IMR-90 (cell line): ENCODE measurements around the gene UMODL1. TPM values are rescaled to one million over a fixed set of nuclear protein-coding genes. Genes with fewer than 3 reads are reported as not detected.

Experiments used
- ATAC-seq: fragments of 200-7000 bp; cut with Tn5 transposase; 2 replicates; pipeline ENCODE4 v1.9.1; 2020; ENCODE audit warnings: low read depth, mild to moderate bottlenecking, moderate library complexity
- BruUV-seq: library from RNA; stranded (reverse); fragments of 400-500 nt; replicated peaks from 2 replicates; lab custom pipeline; 2021; lab: Mats Ljungman, UMichigan
- CTCF ChIA-PET: fragments of 300-600 bp; formaldehyde crosslinking; extraction: SDS; loops from one replicate; lab custom pipeline; 2021; ENCODE audit warnings: antibody characterized with exemption; lab: Yijun Ruan, JAX
- POLR2A ChIA-PET: fragments of 300-600 bp; sonication (Branson Sonifier 250); formaldehyde crosslinking; loops from one replicate; lab custom pipeline; 2022; ENCODE audit warnings: antibody characterized with exemption; ENCODE audit not compliant: unreplicated experiment; lab: Charles Lee
- DNase-seq: peaks from one replicate; pipeline ENCODE4 v3.0.0; 2013
- H2AFZ ChIP-seq: replicated peaks from 2 replicates; pipeline ENCODE3; 2013; ENCODE audit warnings: low read length, mild to moderate bottlenecking; ENCODE audit not compliant: poor library complexity
- H2AK5ac ChIP-seq: 2 replicates; pipeline ENCODE4 v1.6.1; 2013; ENCODE audit warnings: low read depth, low read length, inconsistent platforms
- H2AK9ac ChIP-seq: replicated peaks from 2 replicates; pipeline ENCODE3; 2013; ENCODE audit warnings: mild to moderate bottlenecking, low read depth, low read length, moderate library complexity; ENCODE audit not compliant: poor library complexity
- H2BK120ac ChIP-seq: 2 replicates; pipeline ENCODE4 v1.6.1; 2013; ENCODE audit warnings: low read depth, low read length, inconsistent platforms
- H2BK15ac ChIP-seq: 3 replicates; pipeline ENCODE4 v1.6.1; 2013; ENCODE audit warnings: low read depth, low read length, inconsistent platforms
- H2BK20ac ChIP-seq: 2 replicates; pipeline ENCODE4 v1.6.1; 2013; ENCODE audit warnings: low read depth, mild to moderate bottlenecking, inconsistent platforms, low read length, moderate library complexity
- H2BK5ac ChIP-seq: 2 replicates; pipeline ENCODE4 v1.6.1; 2013; ENCODE audit warnings: mild to moderate bottlenecking, low read depth, low read length, inconsistent platforms; ENCODE audit not compliant: poor library complexity, severe bottlenecking
- H3K14ac ChIP-seq: replicated peaks from 2 replicates; pipeline ENCODE4 v1.6.1; 2013; ENCODE audit warnings: low read depth, low read length, inconsistent platforms
- H3K18ac ChIP-seq: 2 replicates; pipeline ENCODE4 v1.6.1; 2013; ENCODE audit warnings: low read depth, low read length, control low read depth
- H3K23ac ChIP-seq: 2 replicates; pipeline ENCODE4 v1.6.1; 2013; ENCODE audit warnings: low read depth, low read length, inconsistent platforms
- H3K27ac ChIP-seq: 2 replicates; pipeline ENCODE4 v1.5.1; 2013; ENCODE audit warnings: mild to moderate bottlenecking, control low read depth, low read length; ENCODE audit not compliant: insufficient read depth
- H3K27me3 ChIP-seq: 2 replicates; pipeline ENCODE4 v1.6.1; 2013; ENCODE audit warnings: low read length; ENCODE audit not compliant: control insufficient read depth, insufficient read depth
- H3K36me3 ChIP-seq: 2 replicates; pipeline ENCODE4 v1.6.1; 2013; ENCODE audit warnings: low read length, mixed read lengths; ENCODE audit not compliant: control insufficient read depth, insufficient read depth
- H3K4ac ChIP-seq: 2 replicates; pipeline ENCODE4 v1.6.1; 2013; ENCODE audit warnings: low read depth, low read length, inconsistent platforms
- H3K4me1 ChIP-seq: 2 replicates; pipeline ENCODE4 v1.6.1; 2013; ENCODE audit warnings: low read length, mixed read lengths; ENCODE audit not compliant: control insufficient read depth, insufficient read depth
- H3K4me2 ChIP-seq: 2 replicates; pipeline ENCODE4 v1.6.1; 2013; ENCODE audit warnings: low read depth, mild to moderate bottlenecking, control low read depth, low read length, moderate library complexity
- H3K4me3 ChIP-seq: 2 replicates; pipeline ENCODE4 v1.5.1; 2013; ENCODE audit warnings: low read depth, mild to moderate bottlenecking, control low read depth, low read length, moderate library complexity; ENCODE audit not compliant: insufficient read depth
- H3K56ac ChIP-seq: 2 replicates; pipeline ENCODE4 v1.6.1; 2013; ENCODE audit warnings: low read length, inconsistent platforms; ENCODE audit not compliant: insufficient read depth; ENCODE audit errors: extremely low read depth
- H3K79me1 ChIP-seq, 2 experiments: 2 replicates each; pipeline ENCODE4 v1.6.1; 2013; ENCODE audit warnings: low read length in 2 of 2, inconsistent platforms in 1 of 2, low read depth in 1 of 2
- H3K9ac ChIP-seq: 2 replicates; pipeline ENCODE4 v1.6.1; 2013; ENCODE audit warnings: low read depth, low read length, control low read depth
- H3K9me1 ChIP-seq: 2 replicates; pipeline ENCODE4 v1.6.1; 2013; ENCODE audit warnings: low read length, inconsistent platforms; ENCODE audit not compliant: insufficient read depth
- H3K9me3 ChIP-seq: 2 replicates; pipeline ENCODE4 v1.6.1; 2013; ENCODE audit warnings: low read length; ENCODE audit not compliant: control insufficient read depth, insufficient read depth
- H4K20me1 ChIP-seq: 2 replicates; pipeline ENCODE4 v1.6.1; 2013; ENCODE audit warnings: low read length, inconsistent platforms; ENCODE audit not compliant: insufficient read depth
- H4K5ac ChIP-seq: 2 replicates; pipeline ENCODE4 v1.6.1; 2013; ENCODE audit warnings: mild to moderate bottlenecking, low read depth, low read length, control low read depth
- H4K8ac ChIP-seq, 2 experiments: 2 replicates each; pipeline ENCODE4 v1.6.1; 2013; ENCODE audit warnings: low read depth in 2 of 2, low read length in 2 of 2, control low read depth in 1 of 2, inconsistent platforms in 1 of 2
- H4K91ac ChIP-seq: 2 replicates; pipeline ENCODE4 v1.6.1; 2013; ENCODE audit warnings: low read depth, low read length, inconsistent platforms; ENCODE audit not compliant: insufficient read depth
- MXI1 ChIP-seq: IDR thresholded peaks from 2 replicates; pipeline ENCODE4 v1.6.1; 2012; ENCODE audit warnings: low read depth, mild to moderate bottlenecking, low read length, moderate library complexity, borderline replicate concordance
- SMC3 ChIP-seq: fragments of 150-350 bp; IDR thresholded peaks from 2 replicates; pipeline ENCODE4 v1.6.1; 2016; ENCODE audit warnings: low read depth, mild to moderate bottlenecking, antibody characterized with exemption, low read length, moderate library complexity
- USF2 ChIP-seq: fragments of 150-350 bp; IDR thresholded peaks from 2 replicates; pipeline ENCODE4 v1.6.1; 2017; ENCODE audit warnings: mild to moderate bottlenecking, antibody characterized with exemption, low read length, low read depth
- WGBS, 2 experiments: methylation state at CpG; one replicate each; pipeline versions ENCODE4 v1.1.5 to v1.1.7; 2013; ENCODE audit warnings: missing lambda C conversion rate in 2 of 2; ENCODE audit not compliant: insufficient read length in 1 of 2; ENCODE audit errors: extremely low coverage in 2 of 2; 5-methylcytosine and 5-hydroxymethylcytosine counted together
- dilution Hi-C: fragments of 300-500 bp; cut with HindIII; formaldehyde crosslinking; loops from one replicate; pipeline ENCODE4 v1.14.3; 2018; ENCODE audit warnings: low sequenced_read_pairs; ENCODE audit not compliant: unreplicated experiment
- in situ Hi-C: fragments of 300-500 bp; cut with MboI; formaldehyde crosslinking; loops from 3 replicates; pipeline ENCODE4 v1.14.3; 2019; ENCODE audit warnings: low sequenced_read_pairs, inconsistent platforms, mixed read lengths
- intact Hi-C: fragments of 100-400 bp; cut with micrococcal nuclease; formaldehyde crosslinking; loops from 2 replicates; pipeline ENCODE4 v1.10.0; 2022
- polyA plus RNA-seq, 3 experiments: library from polyadenylated mRNA; depleted of rRNA; stranded (reverse); fragments of >200 nt; gene quantifications; 2 replicates each; pipeline ENCODE4 v1.2.3, GENCODE V29; 2012; ENCODE audit warnings: low replicate concordance in 1 of 3
- total RNA-seq: library from RNA; depleted of rRNA; stranded (reverse); fragments of >200 nt; gene quantifications from 2 replicates; pipeline ENCODE4 v1.2.3, GENCODE V29; 2012

The UMODL1 gene
- total and polyA plus RNA-seq, 2 of the 4 experiments (the other 2 are of a cell fraction) = 0.02 TPM; not detected in 1

- no peak overlapping the region for H3K14ac ChIP-seq
- BruUV-seq = no TSS peak
- H4K91ac ChIP-seq = no peak overlapping the region
- no peaks in the 10 kb centered on the region for H3K4me1 ChIP-seq
- H3K4ac ChIP-seq = no peak overlapping the region
- H3K4me3 ChIP-seq = no peak overlapping the region
- H4K20me1 ChIP-seq = no peaks in the 10 kb centered on the region
- peak overlapping the region; percentile 21 for H2AFZ ChIP-seq
- DNase-seq (no peak), ATAC-seq (no peak)
- intact Hi-C loops = loop anchor here (10.0 kb wide), 2 partner anchors 434 to 674 kb away; no protein-coding TSS in a partner anchor
- H3K18ac ChIP-seq = no peak overlapping the region
- no peak overlapping the region for H2AK9ac ChIP-seq
- no peak overlapping the region for H2BK5ac ChIP-seq
- ChIA-PET CTCF (no interaction called here), POLR2A (no interaction called here)
- no peak overlapping the region for H4K8ac ChIP-seq
- H3K23ac ChIP-seq = no peak overlapping the region
- H3K56ac ChIP-seq = no peak overlapping the region
- peaks cover 18% of the 10 kb centered on the region for H3K27me3 ChIP-seq
- H2BK15ac ChIP-seq = no peak overlapping the region
- dilution Hi-C loops = no loop called here
- TF ChIP-seq USF2 (peak; percentile 57), MXI1 (no peak), SMC3 (no peak)
- H3K9me3 ChIP-seq = no peaks in the 10 kb centered on the region
- no peak overlapping the region for H3K9ac ChIP-seq
- H2BK120ac ChIP-seq = no peak overlapping the region
- H3K36me3 ChIP-seq = no peaks in the 10 kb centered on the region
- H3K4me2 ChIP-seq = no peak overlapping the region
- in situ Hi-C loops = loop anchor here (10.0 kb wide), 1 partner anchor 434 kb away; no protein-coding TSS in a partner anchor
- H2AK5ac ChIP-seq = no peak overlapping the region
- 51% methylated on average over 3 of the region's 11 CpGs; no CpG with 5 or more reads in 1 of the 2 experiments for WGBS, 2 experiments
- no peak overlapping the region for H3K27ac ChIP-seq
- no peak overlapping the region for H2BK20ac ChIP-seq
- H3K79me1 ChIP-seq = no peaks in the 10 kb centered on the region
- no peaks in the 10 kb centered on the region for H3K9me1 ChIP-seq
- no peak overlapping the region for H4K5ac ChIP-seq
Measured at GRCh38 chr21:42140196-42140934, 69.2 kb downstream of the UMODL1 start.
